WI38 (cell line): Measurements from ENCODE around the gene LRGUK.

Experiments
- H3K4me3 ChIP-seq: 2 replicates; pipeline ENCODE4 v1.5.1; 2011; ENCODE audit warnings: low read depth, mild to moderate bottlenecking, control low read depth, low read length
- CTCF ChIP-seq: IDR thresholded peaks from 2 replicates; pipeline ENCODE4 v1.5.1; 2012; ENCODE audit warnings: low read depth, mild to moderate bottlenecking, control low read depth, low read length

Gene LRGUK

DNA sequence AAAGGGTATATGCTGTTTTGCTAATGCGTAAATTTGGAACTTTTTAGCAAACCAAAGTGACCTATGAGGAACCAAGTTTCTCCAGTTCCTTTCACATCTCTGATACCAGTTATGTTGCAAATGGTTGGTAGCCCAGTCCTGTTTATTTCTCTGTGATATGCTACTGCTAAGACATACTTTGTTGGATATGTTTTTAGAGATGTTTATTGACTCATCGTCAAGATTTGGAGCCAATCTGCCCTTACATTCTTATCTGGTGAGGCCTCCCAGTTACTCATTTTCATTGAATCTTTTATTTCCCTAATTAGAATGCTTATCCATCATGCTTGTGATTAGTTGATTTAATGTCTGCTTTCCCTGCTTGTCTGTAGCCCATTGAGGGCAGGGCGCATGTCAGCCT, 58.9 kb downstream of the LRGUK start:
- TF ChIP-seq CTCF: no peak
- no peak overlapping the region for H3K4me3 ChIP-seq

DNA sequence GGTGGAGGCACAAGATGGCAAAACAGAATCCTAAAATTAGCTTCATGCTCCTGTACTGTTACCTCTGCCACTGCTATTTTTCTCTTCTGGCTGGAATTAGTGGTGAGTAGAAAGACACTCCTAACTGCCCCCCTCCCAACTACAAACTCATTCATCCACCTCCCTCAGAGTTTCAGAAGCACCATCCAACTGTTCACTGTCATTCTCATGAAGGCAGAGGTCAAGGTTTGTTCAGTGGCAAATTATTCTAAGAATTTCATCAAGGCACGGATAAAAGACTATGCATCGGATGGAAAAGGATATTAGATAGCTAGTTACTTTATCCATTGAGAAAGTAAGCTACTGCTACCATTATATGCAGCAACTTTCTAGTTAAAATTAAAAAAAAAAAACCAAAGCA, 59.7 kb downstream of the LRGUK start:
- TF ChIP-seq CTCF: no peak
- no peak overlapping the region for H3K4me3 ChIP-seq

DNA sequence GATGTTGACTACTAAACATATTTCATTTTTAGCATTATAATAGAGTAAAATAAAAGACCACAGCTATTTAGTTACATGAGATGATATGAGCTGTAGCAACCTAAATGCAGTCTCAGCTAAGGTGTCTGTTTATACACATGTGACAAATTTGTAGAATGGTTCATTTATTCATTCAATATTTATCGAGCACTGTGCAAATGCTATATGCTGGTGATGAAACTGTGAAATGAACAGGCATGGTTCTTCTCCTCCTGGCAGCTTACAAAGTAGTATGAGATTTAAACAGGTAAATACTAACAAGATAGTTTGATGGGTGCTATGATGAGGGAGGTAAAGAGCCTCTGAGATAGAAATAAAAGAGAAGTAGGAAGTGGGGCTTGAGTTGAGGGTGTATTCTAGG, 60.8 kb downstream of the LRGUK start:
- no peak overlapping the region for H3K4me3 ChIP-seq
- TF ChIP-seq CTCF: no peak

GRCh38 chr7:134188311-134188710, 61.2 kb downstream of the LRGUK start:
- H3K4me3 ChIP-seq: no peak overlapping the region
- no peak for TF ChIP-seq CTCF

DNA sequence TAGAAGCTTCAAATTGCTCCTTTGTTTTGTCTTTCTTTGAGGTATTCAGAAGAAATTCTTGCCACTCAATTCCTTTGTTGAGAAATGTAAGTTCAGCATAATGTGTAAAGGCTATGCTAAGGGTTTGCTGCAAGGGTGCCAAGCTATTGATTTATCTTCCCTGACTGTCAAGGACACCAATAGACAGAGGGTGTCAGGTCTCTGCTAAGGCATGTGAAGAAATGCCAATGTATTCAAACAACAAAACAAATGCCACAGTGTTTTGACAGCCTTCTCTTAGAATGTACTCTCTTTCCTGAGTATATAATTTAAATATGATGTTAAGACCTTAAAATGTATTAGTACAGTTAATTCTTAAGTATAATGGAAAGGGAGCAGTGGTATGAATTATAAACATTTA, 62.4 kb downstream of the LRGUK start:
- no peak overlapping the region for H3K4me3 ChIP-seq
- TF ChIP-seq CTCF: no peak

- no peak for TF ChIP-seq CTCF
These were observed 64.7 kb downstream of the LRGUK start for GRCh38 chr7:134191876-134192275.

GRCh38 chr7:134193240-134193639, 66.1 kb downstream of the LRGUK start:
- no peak for TF ChIP-seq CTCF
- H3K4me3 ChIP-seq: no peak overlapping the region

More at GRCh38 chr7:134191876-134192275, 64.7 kb downstream of the LRGUK start:
- H3K4me3 ChIP-seq: no peak overlapping the region
